KMS-11 (cell line): ENCODE data around the gene DENND1A.

ENCODE experiments used
- H2AFZ ChIP-seq: fragments of 200-600 bp; sonication (generic); 2 replicates; pipeline ENCODE4 v1.6.1; 2016; ENCODE audit warnings: antibody characterized with exemption, mixed run types, low read depth
- H3K27ac ChIP-seq: fragments of 200-600 bp; sonication (generic); 2 replicates; pipeline ENCODE4 v1.6.1; 2016; ENCODE audit warnings: mild to moderate bottlenecking, mixed run types
- H3K27me3 ChIP-seq: fragments of 200-600 bp; sonication (generic); 2 replicates; pipeline ENCODE4 v1.6.1; 2017; ENCODE audit warnings: mild to moderate bottlenecking, low read depth, mixed run types, moderate library complexity; ENCODE audit not compliant: insufficient read depth
- H3K36me3 ChIP-seq: fragments of 200-600 bp; sonication (generic); 2 replicates; pipeline ENCODE4 v1.6.1; 2017; ENCODE audit warnings: mild to moderate bottlenecking, mixed run types; ENCODE audit not compliant: insufficient read depth
- H3K4me1 ChIP-seq: fragments of 200-600 bp; sonication (generic); 2 replicates; pipeline ENCODE4 v1.6.1; 2016; ENCODE audit warnings: mild to moderate bottlenecking, low read depth, mixed run types; ENCODE audit not compliant: poor library complexity, severe bottlenecking
- H3K4me2 ChIP-seq: fragments of 200-600 bp; sonication (generic); 2 replicates; pipeline ENCODE4 v1.7.0; 2016; ENCODE audit warnings: mild to moderate bottlenecking, mixed run types
- H3K4me3 ChIP-seq: fragments of 200-600 bp; sonication (generic); IDR thresholded peaks from 2 replicates; pipeline ENCODE4 v1.6.1; 2017; ENCODE audit warnings: low read depth, low read length, mixed read lengths; ENCODE audit not compliant: insufficient read depth
- H3K79me2 ChIP-seq: fragments of 200-600 bp; sonication (generic); 2 replicates; pipeline ENCODE4 v1.6.1; 2016; ENCODE audit warnings: low read depth, mixed run types; ENCODE audit not compliant: insufficient read depth
- H3K9ac ChIP-seq: fragments of 200-600 bp; sonication (generic); 2 replicates; pipeline ENCODE4 v1.6.1; 2016; ENCODE audit warnings: mild to moderate bottlenecking, mixed run types
- H4K20me1 ChIP-seq: fragments of 200-600 bp; sonication (generic); 2 replicates; pipeline ENCODE4 v1.6.1; 2016; ENCODE audit warnings: mild to moderate bottlenecking, mixed run types; ENCODE audit not compliant: insufficient read depth
- CTCF ChIP-seq: fragments of 200-600 bp; sonication (generic); conservative IDR thresholded peaks from 2 replicates; pipeline ENCODE4 v1.6.1; 2017; ENCODE audit warnings: low read depth, mild to moderate bottlenecking, antibody characterized with exemption, low read length, moderate library complexity, mixed read lengths

Gene DENND1A

GRCh38 chr9:123861086-123861755 is 68.7 kb downstream of the DENND1A start:
- Histone ChIP-seq H3K9ac (no peak overlapping the region), H2AFZ (no peak overlapping the region), H4K20me1 (no peaks in the 10 kb centered on the region), H3K36me3 (no peaks in the 10 kb centered on the region), H3K4me3 (no peak overlapping the region), H3K4me1 (no peaks in the 10 kb centered on the region), H3K79me2 (no peaks in the 10 kb centered on the region), H3K4me2 (no peak overlapping the region), H3K27ac (no peak overlapping the region), H3K27me3 (no peaks in the 10 kb centered on the region)
- no peak for TF ChIP-seq CTCF

GRCh38 chr9:123860603-123861002 is 69.3 kb downstream of the DENND1A start:
- Histone ChIP-seq H3K4me1 (no peaks in the 10 kb centered on the region), H3K27me3 (no peaks in the 10 kb centered on the region), H3K4me3 (no peak overlapping the region), H3K4me2 (no peak overlapping the region), H3K9ac (no peak overlapping the region), H3K36me3 (no peaks in the 10 kb centered on the region), H2AFZ (no peak overlapping the region), H3K27ac (no peak overlapping the region), H3K79me2 (no peaks in the 10 kb centered on the region), H4K20me1 (no peaks in the 10 kb centered on the region)
- no peak for TF ChIP-seq CTCF

GRCh38 chr9:123852403-123852802 is 77.5 kb downstream of the DENND1A start:
- no peak for TF ChIP-seq CTCF
- no peak overlapping the region for H3K4me3 ChIP-seq
- H3K79me2 ChIP-seq: no peaks in the 10 kb centered on the region
- H3K27me3 ChIP-seq: no peaks in the 10 kb centered on the region
- H4K20me1 ChIP-seq: no peaks in the 10 kb centered on the region
- peaks cover 15% of the 10 kb centered on the region for H3K4me1 ChIP-seq
- H2AFZ ChIP-seq: no peak overlapping the region
- no peak overlapping the region for H3K9ac ChIP-seq
- no peaks in the 10 kb centered on the region for H3K36me3 ChIP-seq
- no peak overlapping the region for H3K27ac ChIP-seq
- H3K4me2 ChIP-seq: no peak overlapping the region

- H3K4me3 ChIP-seq: no peak overlapping the region
- peaks cover 15% of the 10 kb centered on the region for H3K4me1 ChIP-seq
- no peak overlapping the region for H3K4me2 ChIP-seq
- no peak overlapping the region for H3K27ac ChIP-seq
- H4K20me1 ChIP-seq: no peaks in the 10 kb centered on the region
- no peak overlapping the region for H2AFZ ChIP-seq
- H3K36me3 ChIP-seq: no peaks in the 10 kb centered on the region
- no peaks in the 10 kb centered on the region for H3K27me3 ChIP-seq
- no peaks in the 10 kb centered on the region for H3K79me2 ChIP-seq
- TF ChIP-seq CTCF: no peak
- H3K9ac ChIP-seq: no peak overlapping the region
Observed at GRCh38 chr9:123851851-123852250, 78.1 kb downstream of the DENND1A start.
